Lower leg skin (tissue), 4 donors: Measurements from ENCODE around the gene OR6C4. TPM values are rescaled to one million over a fixed set of nuclear protein-coding genes. Genes with fewer than 3 reads are reported as not detected.
"Not testable (repeated sequence)": the region's sequence is repeated elsewhere in the genome, so short reads cannot be mapped to it uniquely, and the experiment has no call there.

Experiments
- DNase-seq, 2 donors: peaks; one replicate each; pipeline ENCODE4 v3.0.0-alpha.2; 2019; ENCODE audit warnings: low spot score in 2 of 2
- H3K4me3 ChIP-seq: fragments of 200-600 bp; sonication (generic); 2 replicates; pipeline ENCODE4 v1.5.1; 2017; ENCODE audit warnings: mild to moderate bottlenecking, low read depth; ENCODE audit not compliant: poor library complexity, severe bottlenecking
- CTCF ChIP-seq, 3 donors: fragments of 450-650 bp; IDR thresholded peaks; one replicate each; pipeline ENCODE4 v1.5.1; 2016; ENCODE audit warnings: antibody characterized with exemption in 3 of 3, mild to moderate bottlenecking in 3 of 3, moderate library complexity in 2 of 3
- POLR2A ChIP-seq, 2 donors: fragments of 450-650 bp; IDR thresholded peaks; one replicate each; pipeline ENCODE4 v1.6.1; 2016 to 2017; ENCODE audit warnings: antibody characterized with exemption in 2 of 2, mild to moderate bottlenecking in 1 of 2, moderate library complexity in 1 of 2
- WGBS, 2 donors: methylation state at CpG; one replicate each; pipeline ENCODE4 v1.1.5; 2018; 5-methylcytosine and 5-hydroxymethylcytosine counted together
- intact Hi-C: fragments of 100-400 bp; cut with DNase I; formaldehyde crosslinking; loops from one replicate; pipeline ENCODE4 v1.15.0; 2023; ENCODE audit warnings: low total_unique reads
- total RNA-seq, 4 donors: library from RNA; depleted of rRNA; stranded (reverse); fragments of >200 nt; gene quantifications; one replicate each; pipeline ENCODE4 v1.1.0, GENCODE V29; 2016

Gene OR6C4
- total RNA-seq: not detected

- no peak for DNase-seq
- TF ChIP-seq POLR2A (IDR thresholded peaks at IDR 0.05): no peak
- no peak for TF ChIP-seq CTCF (IDR thresholded peaks at IDR 0.05)
- intact Hi-C loops: no loop called here
- no peak within 1 kb of the TSS for H3K4me3 ChIP-seq
- WGBS, 2 donors: 14 to 33% methylated on average over 2 of the region's 2 CpGs
These were observed at the start of gene OR6C4 for GRCh38 chr12:55549302-55549701. Gene OR6C4 (plus strand): TSS chr12:55549602. CDS start chr12:55551227, 1,625 bp downstream.

GRCh38 chr12:55499810-55500252, 49.6 kb upstream of the OR6C4 start:
- no peak for DNase-seq
- no peak overlapping the region for H3K4me3 ChIP-seq
- WGBS, 2 donors: 57 to 72% methylated on average over 2 of the region's 2 CpGs

GRCh38 chr12:55501601-55502000, 47.8 kb upstream of the OR6C4 start:
- TF ChIP-seq POLR2A (IDR thresholded peaks at IDR 0.05) (no peak), CTCF (IDR thresholded peaks at IDR 0.05) (no peak)
- DNase-seq: no peak
- WGBS, 2 donors: 18 to 32% methylated on average over 2 of the region's 2 CpGs
- intact Hi-C loops: no loop called here
- H3K4me3 ChIP-seq: no peak overlapping the region

More at GRCh38 chr12:55499810-55500252, 49.6 kb upstream of the OR6C4 start:
- TF ChIP-seq CTCF (IDR thresholded peaks at IDR 0.05): no peak
- intact Hi-C loops: no loop called here

GRCh38 chr12:55515696-55516095, 33.7 kb upstream of the OR6C4 start:
- TF ChIP-seq POLR2A (IDR thresholded peaks at IDR 0.05) (no peak), CTCF (IDR thresholded peaks at IDR 0.05) (no peak)
- no peak overlapping the region for H3K4me3 ChIP-seq
- intact Hi-C loops: no loop called here
- DNase-seq: no peak
- WGBS, 2 donors: 71 to 88% methylated on average over 1 of the region's 1 CpG

- TF ChIP-seq POLR2A (IDR thresholded peaks at IDR 0.05): no peak
- TF ChIP-seq CTCF (IDR thresholded peaks at IDR 0.05): no peak
- H3K4me3 ChIP-seq: no peak overlapping the region
- intact Hi-C loops: no loop called here
- no peak for DNase-seq
These were observed 33.0 kb upstream of the OR6C4 start for GRCh38 chr12:55516391-55516790.

GRCh38 chr12:55548235-55548634, 1.2 kb upstream of the OR6C4 start:
- DNase-seq, intact Hi-C loops, H3K4me3 ChIP-seq: not testable (repeated sequence)
- 57 to 58% methylated on average over 2 of the region's 2 CpGs for WGBS, 2 donors
